Glutamatergic neuron (in vitro differentiated cells): ENCODE measurements around the gene PODXL2. TPM values are rescaled to one million over a fixed set of nuclear protein-coding genes. Genes with fewer than 3 reads are reported as not detected.

Experiments used
- DNase-seq: peaks from one replicate; pipeline ENCODE4 v3.0.0; 2022
- H3K27ac Mint-ChIP-seq: one replicate; pipeline ENCODE4 v1.8.0; 2020; ENCODE audit warnings: mild to moderate bottlenecking, mixed read lengths, inconsistent platforms; ENCODE audit not compliant: unreplicated experiment
- H3K27me3 Mint-ChIP-seq: one replicate; pipeline ENCODE4 v1.8.0; 2020; ENCODE audit warnings: mild to moderate bottlenecking, moderate library complexity, mixed read lengths, inconsistent platforms; ENCODE audit not compliant: unreplicated experiment
- H3K36me3 Mint-ChIP-seq: one replicate; pipeline ENCODE4 v1.8.0; 2020; ENCODE audit warnings: mild to moderate bottlenecking, mixed read lengths, inconsistent platforms; ENCODE audit not compliant: unreplicated experiment
- H3K4me1 Mint-ChIP-seq: one replicate; pipeline ENCODE4 v1.8.0; 2020; ENCODE audit warnings: mild to moderate bottlenecking, low read depth, mixed read lengths, inconsistent platforms; ENCODE audit not compliant: unreplicated experiment
- H3K4me3 Mint-ChIP-seq: one replicate; pipeline ENCODE4 v1.8.0; 2020; ENCODE audit warnings: mild to moderate bottlenecking, mixed read lengths, inconsistent platforms; ENCODE audit not compliant: unreplicated experiment
- H3K9me3 Mint-ChIP-seq: one replicate; pipeline ENCODE4 v1.8.0; 2020; ENCODE audit warnings: mild to moderate bottlenecking, moderate library complexity, mixed read lengths, inconsistent platforms; ENCODE audit not compliant: unreplicated experiment
- CTCF ChIP-seq: fragments of 200-600 bp; sonication (generic); IDR thresholded peaks from one replicate; pipeline ENCODE4 v1.5.0; 2021; ENCODE audit not compliant: partially characterized antibody, unreplicated experiment
- total RNA-seq: library from RNA; stranded (reverse); fragmentation: NEBNext Ultra II Directional; extraction: Animal tissue kit (Norgen Biotek cat#: 25700); gene quantifications from one replicate; pipeline ENCODE4 v1.2.1, GENCODE V29; 2021; ENCODE audit not compliant: unreplicated experiment

The PODXL2 gene
- total RNA-seq, 1 donor from 2014 or later: 139 TPM

GRCh38 chr3:127585813-127586413 lies 43.1 kb upstream of the PODXL2 start:
- peaks cover 7% of the 10 kb centered on the region for H3K9me3 Mint-ChIP-seq
- H3K27me3 Mint-ChIP-seq: peaks cover 9% of the 10 kb centered on the region
- H3K4me3 Mint-ChIP-seq: no peak overlapping the region
- no peak for TF ChIP-seq CTCF
- peaks cover 11% of the 10 kb centered on the region for H3K4me1 Mint-ChIP-seq
- H3K27ac Mint-ChIP-seq: no peak overlapping the region
- H3K36me3 Mint-ChIP-seq: no peaks in the 10 kb centered on the region
- DNase-seq: no peak

GRCh38 chr3:127587876-127588275 lies 41.1 kb upstream of the PODXL2 start:
- peaks cover 13% of the 10 kb centered on the region for H3K4me1 Mint-ChIP-seq
- no peak overlapping the region for H3K27ac Mint-ChIP-seq
- H3K27me3 Mint-ChIP-seq: peaks cover 14% of the 10 kb centered on the region
- no peaks in the 10 kb centered on the region for H3K36me3 Mint-ChIP-seq
- peaks cover 10% of the 10 kb centered on the region for H3K9me3 Mint-ChIP-seq
- no peak for DNase-seq
- H3K4me3 Mint-ChIP-seq: no peak overlapping the region
- TF ChIP-seq CTCF: no peak

GRCh38 chr3:127588806-127589577 lies 40.0 kb upstream of the PODXL2 start:
- no peak for DNase-seq
- H3K27ac Mint-ChIP-seq: no peak overlapping the region
- peaks cover 12% of the 10 kb centered on the region for H3K9me3 Mint-ChIP-seq
- peak overlapping the region; percentile 92 for H3K4me3 Mint-ChIP-seq
- H3K4me1 Mint-ChIP-seq: peaks cover 13% of the 10 kb centered on the region
- no peaks in the 10 kb centered on the region for H3K36me3 Mint-ChIP-seq
- H3K27me3 Mint-ChIP-seq: peaks cover 16% of the 10 kb centered on the region
- no peak for TF ChIP-seq CTCF

GRCh38 chr3:127589600-127590281 lies 39.2 kb upstream of the PODXL2 start:
- DNase-seq: no peak
- no peak overlapping the region for H3K27ac Mint-ChIP-seq
- H3K4me3 Mint-ChIP-seq: peak overlapping the region; percentile 92
- H3K27me3 Mint-ChIP-seq: peaks cover 15% of the 10 kb centered on the region
- no peak for TF ChIP-seq CTCF
- peaks cover 13% of the 10 kb centered on the region for H3K4me1 Mint-ChIP-seq
- no peaks in the 10 kb centered on the region for H3K36me3 Mint-ChIP-seq
- peaks cover 12% of the 10 kb centered on the region for H3K9me3 Mint-ChIP-seq

- DNase-seq: no peak
Measured at GRCh38 chr3:127590282-127590592, 38.7 kb upstream of the PODXL2 start.

More at GRCh38 chr3:127590282-127590592, 38.7 kb upstream of the PODXL2 start:
- peaks cover 10% of the 10 kb centered on the region for H3K4me1 Mint-ChIP-seq
- peaks cover 12% of the 10 kb centered on the region for H3K9me3 Mint-ChIP-seq
- no peak for TF ChIP-seq CTCF
- no peak overlapping the region for H3K27ac Mint-ChIP-seq
- H3K36me3 Mint-ChIP-seq: no peaks in the 10 kb centered on the region
- no peak overlapping the region for H3K4me3 Mint-ChIP-seq
- peaks cover 12% of the 10 kb centered on the region for H3K27me3 Mint-ChIP-seq
